HepG2 (cell line): Measurements from ENCODE around the gene CYP26A1. TPM values are rescaled to one million over a fixed set of nuclear protein-coding genes. Genes with fewer than 3 reads are reported as not detected.

Source experiments
- BCLAF1 ChIP-seq: fragments of 450-650 bp; IDR thresholded peaks from 2 replicates; pipeline ENCODE4 v1.6.1; 2017; ENCODE audit warnings: mild to moderate bottlenecking
- BRCA1 ChIP-seq: sonication (generic); formaldehyde crosslinking; IDR thresholded peaks from 2 replicates; pipeline ENCODE4 v1.4.0; 2020; ENCODE audit warnings: missing genetic modification reagents
- CREB3 ChIP-seq: sonication (generic); formaldehyde crosslinking; IDR thresholded peaks from 2 replicates; pipeline ENCODE4 v1.5.0; 2020; ENCODE audit warnings: missing genetic modification reagents
- DBP ChIP-seq: sonication (generic); formaldehyde crosslinking; IDR thresholded peaks from 2 replicates; pipeline ENCODE4 v1.4.0; 2020; ENCODE audit warnings: missing genetic modification reagents; ENCODE audit errors: not compliant biosample characterization
- ELF1 ChIP-seq: sonication (generic); formaldehyde crosslinking; IDR thresholded peaks from 2 replicates; pipeline ENCODE4 v1.4.0; 2020; ENCODE audit warnings: missing genetic modification reagents
- GTF2F1 ChIP-seq: fragments of 150-350 bp; IDR thresholded peaks from 2 replicates; pipeline ENCODE4 v1.6.1; 2014; ENCODE audit warnings: low read length
- GTF3A ChIP-seq: sonication (generic); formaldehyde crosslinking; conservative IDR thresholded peaks from 2 replicates; pipeline ENCODE4 v1.4.0; 2020; ENCODE audit warnings: mild to moderate bottlenecking, missing genetic modification reagents
- HINFP ChIP-seq: sonication (generic); formaldehyde crosslinking; IDR thresholded peaks from 2 replicates; pipeline ENCODE4 v1.4.0; 2020; ENCODE audit warnings: low read depth, mild to moderate bottlenecking, missing genetic modification reagents
- HOMEZ ChIP-seq: IDR thresholded peaks from 2 replicates; pipeline ENCODE4 v1.6.1; 2016; ENCODE audit warnings: low read depth
- KAT7 ChIP-seq: IDR thresholded peaks from 2 replicates; pipeline ENCODE4 v1.6.1; 2018; ENCODE audit warnings: borderline replicate concordance, missing compliant biosample characterization
- MATR3 ChIP-seq: sonication (generic); formaldehyde crosslinking; IDR thresholded peaks from 2 replicates; pipeline ENCODE4 v1.4.0; 2020; ENCODE audit warnings: missing genetic modification reagents
- NFYC ChIP-seq: IDR thresholded peaks from 2 replicates; pipeline ENCODE4 v1.6.1; 2016; ENCODE audit warnings: missing genetic modification reagents, missing compliant biosample characterization
- SMYD3 ChIP-seq: sonication (generic); formaldehyde crosslinking; IDR thresholded peaks from 2 replicates; pipeline ENCODE4 v1.8.1; 2023; ENCODE audit warnings: mild to moderate bottlenecking, missing genetic modification reagents
- ZMYM2 ChIP-seq: sonication (generic); formaldehyde crosslinking; IDR thresholded peaks from 2 replicates; pipeline ENCODE4 v1.8.0; 2022; ENCODE audit warnings: mild to moderate bottlenecking, missing genetic modification reagents
- ZNF280D ChIP-seq: sonication (generic); formaldehyde crosslinking; IDR thresholded peaks from 2 replicates; pipeline ENCODE4 v1.5.1; 2020; ENCODE audit warnings: mild to moderate bottlenecking, missing genetic modification reagents
- ZNF441 ChIP-seq: sonication (generic); formaldehyde crosslinking; IDR thresholded peaks from 2 replicates; pipeline ENCODE4 v1.7.0; 2021; ENCODE audit warnings: missing genetic modification reagents, borderline replicate concordance
- ZNF549 ChIP-seq: sonication (generic); formaldehyde crosslinking; IDR thresholded peaks from 2 replicates; pipeline ENCODE4 v1.5.0; 2020; ENCODE audit warnings: missing genetic modification reagents
- ZNF746 ChIP-seq: sonication (generic); formaldehyde crosslinking; IDR thresholded peaks from 2 replicates; pipeline ENCODE4 v1.8.0; 2022; ENCODE audit warnings: mild to moderate bottlenecking, missing genetic modification reagents
- ZNF777 ChIP-seq: sonication (generic); formaldehyde crosslinking; IDR thresholded peaks from 2 replicates; pipeline ENCODE4 v1.4.0; 2020; ENCODE audit warnings: missing genetic modification reagents
- ZNF839 ChIP-seq: sonication (generic); formaldehyde crosslinking; IDR thresholded peaks from 2 replicates; pipeline ENCODE4 v1.4.0; 2020; ENCODE audit warnings: missing genetic modification reagents, mild to moderate bottlenecking, borderline replicate concordance
- polyA plus RNA-seq, 8 experiments: library from polyadenylated mRNA; depleted of rRNA in 3 of 8; stranded (reverse) in 7 of 8; unstranded in 1 of 8; fragments of >200 nt; fragmentation: Illumina TruSeq in 4 of 8; extraction: Trizol in 4 of 8; gene quantifications; 2 replicates each; pipeline versions ENCODE4 v1.2.1 to v1.2.3, GENCODE V29; 2011 to 2016; ENCODE audit warnings: low read depth in 4 of 8, missing spikeins in 1 of 8, mixed read lengths in 1 of 8; ENCODE audit not compliant: insufficient read depth in 1 of 8
- total RNA-seq, 5 experiments: library from RNA; depleted of rRNA; stranded (reverse); fragments of >200 nt; fragmentation: Illumina TruSeq; extraction: Trizol; gene quantifications; 2 replicates each; pipeline ENCODE4 v1.2.3, GENCODE V29; 2016; ENCODE audit warnings: low read depth in 1 of 5

The CYP26A1 gene
- total and polyA plus RNA-seq, 2 of the 13 experiments (the other 11 are each of a cell fraction or from before 2014, with no cell fraction given), result 0.15 TPM; not detected in 1

- TF ChIP-seq ZNF280D, result peak; percentile 51; the same call in 1 of the 2 replicates
- TF ChIP-seq ZMYM2 (CRISPR knock-in tag), result 0 out of 2 replicates have a peak, but pooled peaks have one; percentile 40
- TF ChIP-seq SMYD3 (CRISPR knock-in tag), result no peak
- TF ChIP-seq ZNF777 (CRISPR knock-in tag), result no peak
- TF ChIP-seq GTF2F1, result no peak
- TF ChIP-seq HINFP (CRISPR knock-in tag), result no peak
- TF ChIP-seq DBP, result no peak
- no peak for TF ChIP-seq ZNF549 (CRISPR knock-in tag)
- TF ChIP-seq NFYC (CRISPR knock-in tag), result no peak
- no peak for TF ChIP-seq MATR3 (CRISPR knock-in tag)
- no peak for TF ChIP-seq ELF1 (CRISPR knock-in tag)
- no peak for TF ChIP-seq CREB3 (CRISPR knock-in tag)
- TF ChIP-seq GTF3A (CRISPR knock-in tag), result no peak
- TF ChIP-seq BCLAF1, result no peak
- TF ChIP-seq ZNF746 (CRISPR knock-in tag), result no peak
- TF ChIP-seq ZNF441, result no peak
- no peak for TF ChIP-seq BRCA1 (CRISPR knock-in tag)
- TF ChIP-seq HOMEZ (CRISPR knock-in tag), result no peak
- TF ChIP-seq ZNF839, result no peak
- TF ChIP-seq KAT7 (CRISPR knock-in tag), result no peak
Observed at GRCh38 chr10:93032105-93032808, 41.4 kb upstream of the CYP26A1 start (continued).
